Esophagus squamous epithelium (tissue), 5 donors: Measurements from ENCODE around the gene EGFL7. TPM values are rescaled to one million over a fixed set of nuclear protein-coding genes. Genes with fewer than 3 reads are reported as not detected.

Experiments used
- DNase-seq: peaks from one replicate; lab custom pipeline; 2025; lab: John Stamatoyannopoulos, UW
- H3K27ac ChIP-seq, 4 donors: fragments of 200-600 bp; sonication (generic); one replicate each; pipeline ENCODE4 v1.5.1; 2016 to 2019; ENCODE audit warnings: mild to moderate bottlenecking in 1 of 4
- H3K27me3 ChIP-seq, 4 donors: fragments of 200-600 bp; sonication (generic); 1 replicate in 3 of 4; 2 replicates in 1 of 4; pipeline versions ENCODE4 v1.5.1 to v1.6.0; 2017 to 2021; ENCODE audit warnings: antibody characterized with exemption in 1 of 4
- H3K36me3 ChIP-seq, 3 donors: fragments of 200-600 bp; sonication (generic); one replicate each; pipeline ENCODE4 v1.5.1; 2016 to 2019
- H3K4me1 ChIP-seq, 3 donors: fragments of 200-600 bp; sonication (generic); one replicate each; pipeline ENCODE4 v1.5.1; 2017 to 2019
- H3K4me3 ChIP-seq, 4 donors: fragments of 200-600 bp; sonication (generic); 1 replicate in 3 of 4; 2 replicates in 1 of 4; pipeline ENCODE4 v1.5.1; 2016 to 2019; ENCODE audit warnings: mild to moderate bottlenecking in 2 of 4, moderate library complexity in 1 of 4
- H3K9me3 ChIP-seq, 3 donors: fragments of 200-600 bp; sonication (generic); one replicate each; pipeline ENCODE4 v1.5.1; 2016 to 2019
- POLR2A ChIP-seq, 4 donors: fragments of 450-650 bp; IDR thresholded peaks; one replicate each; pipeline ENCODE4 v1.6.1; 2017; ENCODE audit warnings: antibody characterized with exemption in 4 of 4, mild to moderate bottlenecking in 4 of 4, moderate library complexity in 3 of 4
- WGBS, 2 donors: methylation state at CpG; one replicate each; pipeline ENCODE4 v1.1.5; 2018; 5-methylcytosine and 5-hydroxymethylcytosine counted together
- intact Hi-C: fragments of 100-400 bp; cut with DNase I; formaldehyde crosslinking; loops from one replicate; pipeline ENCODE4 v1.15.0; 2022
- total RNA-seq, 4 donors: library from RNA; depleted of rRNA; stranded (reverse); fragments of >200 nt; gene quantifications; one replicate each; pipeline ENCODE4 v1.1.0, GENCODE V29; 2016
- TF ChIP-seq, protein P1 (sequence below), 6 experiments: fragments of 450-650 bp in 4 of 6; fragments of 200-600 bp in 2 of 6; sonication (generic) in 2 of 6; IDR thresholded peaks; one replicate each; pipeline ENCODE4 v1.5.1; 2016 to 2019; ENCODE audit warnings: antibody characterized with exemption in 6 of 6, mild to moderate bottlenecking in 4 of 6, moderate library complexity in 4 of 6
- donor health status: DM: yes; HTN: yes; CAD: no.

Gene EGFL7
- total RNA-seq, 4 donors from 2014 or later = 5.2 to 41.2 (median 21.2) TPM

DNA sequence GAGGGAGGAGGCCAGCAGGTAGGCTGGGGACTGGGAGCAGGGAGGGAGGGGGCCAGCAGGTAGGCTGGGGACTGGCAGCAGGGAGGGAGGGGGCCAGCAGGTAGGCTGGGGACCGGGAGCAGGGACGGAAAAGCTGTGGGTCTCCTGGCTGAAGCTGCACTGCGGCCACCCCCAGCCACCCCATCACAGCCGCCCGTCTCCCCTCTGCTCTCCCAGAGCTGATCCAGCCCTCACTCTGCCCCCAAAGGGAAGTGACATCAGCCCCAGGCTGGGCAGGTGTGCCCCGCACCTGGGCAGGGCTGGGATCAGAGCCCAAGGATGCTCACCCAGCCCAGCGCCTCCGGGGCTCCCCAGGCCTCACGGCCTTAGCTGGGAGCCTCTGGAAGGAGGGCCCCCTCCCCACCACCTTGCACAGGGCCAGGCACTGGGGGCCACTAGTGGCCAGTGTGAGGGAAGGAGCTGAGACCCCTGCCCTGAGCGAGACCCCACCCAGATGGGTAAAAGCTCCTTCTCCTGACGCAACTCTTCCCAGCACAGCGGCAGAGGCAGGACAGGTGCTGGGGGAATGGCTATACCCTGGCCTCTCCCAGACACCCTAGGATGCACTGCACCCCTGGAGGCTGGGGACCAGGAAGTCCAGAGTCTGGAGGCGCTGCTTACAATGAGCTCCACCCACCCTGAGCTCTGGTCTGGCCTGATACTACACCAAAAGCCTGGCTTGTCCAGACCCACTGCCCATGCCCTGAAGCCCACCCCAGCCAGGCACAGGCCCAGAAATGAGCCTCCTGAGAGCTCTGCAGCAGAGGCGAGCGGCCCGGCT is 13.0 kb downstream of the EGFL7 start:
- TF ChIP-seq, protein P1, sequence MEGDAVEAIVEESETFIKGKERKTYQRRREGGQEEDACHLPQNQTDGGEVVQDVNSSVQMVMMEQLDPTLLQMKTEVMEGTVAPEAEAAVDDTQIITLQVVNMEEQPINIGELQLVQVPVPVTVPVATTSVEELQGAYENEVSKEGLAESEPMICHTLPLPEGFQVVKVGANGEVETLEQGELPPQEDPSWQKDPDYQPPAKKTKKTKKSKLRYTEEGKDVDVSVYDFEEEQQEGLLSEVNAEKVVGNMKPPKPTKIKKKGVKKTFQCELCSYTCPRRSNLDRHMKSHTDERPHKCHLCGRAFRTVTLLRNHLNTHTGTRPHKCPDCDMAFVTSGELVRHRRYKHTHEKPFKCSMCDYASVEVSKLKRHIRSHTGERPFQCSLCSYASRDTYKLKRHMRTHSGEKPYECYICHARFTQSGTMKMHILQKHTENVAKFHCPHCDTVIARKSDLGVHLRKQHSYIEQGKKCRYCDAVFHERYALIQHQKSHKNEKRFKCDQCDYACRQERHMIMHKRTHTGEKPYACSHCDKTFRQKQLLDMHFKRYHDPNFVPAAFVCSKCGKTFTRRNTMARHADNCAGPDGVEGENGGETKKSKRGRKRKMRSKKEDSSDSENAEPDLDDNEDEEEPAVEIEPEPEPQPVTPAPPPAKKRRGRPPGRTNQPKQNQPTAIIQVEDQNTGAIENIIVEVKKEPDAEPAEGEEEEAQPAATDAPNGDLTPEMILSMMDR (IDR thresholded peaks at IDR 0.05) = no peak
- no peak for TF ChIP-seq POLR2A (IDR thresholded peaks at IDR 0.05)
- H3K27me3 ChIP-seq = peaks cover 0 to 9% (median 0%) of the 10 kb centered on the region in 4 donors
- H3K27ac ChIP-seq = no peak overlapping the region
- no peak overlapping the region for H3K4me3 ChIP-seq
- H3K4me1 ChIP-seq = peaks cover 7 to 40% (median 13%) of the 10 kb centered on the region in 3 donors
- peaks cover 3 to 61% (median 8%) of the 10 kb centered on the region in 3 donors for H3K36me3 ChIP-seq
- WGBS, 2 donors = 82 to 86% methylated on average over 5 to 8 of the region's 16 CpGs
- intact Hi-C loops = no loop called here
- no peak for DNase-seq
- no peaks in the 10 kb centered on the region for H3K9me3 ChIP-seq

DNA sequence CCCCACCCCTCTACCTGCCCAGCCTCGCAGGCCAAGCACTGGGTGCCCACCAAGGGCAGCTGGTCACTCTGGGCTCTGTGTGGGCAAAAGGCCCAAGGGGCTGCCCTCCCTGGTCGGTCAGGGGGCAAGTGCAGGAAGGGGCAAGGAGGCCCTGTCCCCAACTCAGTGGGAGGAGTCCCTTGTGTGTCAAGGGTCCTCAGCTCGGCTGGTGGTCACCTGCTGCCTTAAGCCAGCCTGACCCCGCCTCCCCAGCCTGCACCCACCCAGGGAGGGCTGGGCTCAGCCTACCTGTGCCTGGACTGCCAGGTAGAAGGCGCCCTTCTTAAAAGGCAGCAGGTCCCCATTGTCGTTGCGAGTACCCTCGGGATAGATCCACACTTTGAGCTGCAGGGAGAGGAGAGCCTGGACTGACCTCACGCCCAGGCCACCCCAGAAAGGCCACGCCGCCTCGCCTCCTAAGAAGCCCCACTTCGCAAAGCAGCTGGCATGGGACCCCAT is 13.6 kb downstream of the EGFL7 start:
- Histone ChIP-seq H3K36me3 (peaks cover 3 to 67% (median 8%) of the 10 kb centered on the region in 3 donors), H3K27me3 (peaks cover 0 to 5% (median 0%) of the 10 kb centered on the region in 4 donors), H3K9me3 (no peaks in the 10 kb centered on the region), H3K4me1 (peaks cover 7 to 38% (median 13%) of the 10 kb centered on the region in 3 donors), H3K27ac (no peak overlapping the region), H3K4me3 (no peak overlapping the region)
- 93 to 94% methylated on average over 3 to 9 of the region's 13 CpGs for WGBS, 2 donors
- no peak for DNase-seq
- TF ChIP-seq POLR2A (IDR thresholded peaks at IDR 0.05) = no peak
- TF ChIP-seq, protein P1 (IDR thresholded peaks at IDR 0.05) = no peak
- intact Hi-C loops = no loop called here

DNA sequence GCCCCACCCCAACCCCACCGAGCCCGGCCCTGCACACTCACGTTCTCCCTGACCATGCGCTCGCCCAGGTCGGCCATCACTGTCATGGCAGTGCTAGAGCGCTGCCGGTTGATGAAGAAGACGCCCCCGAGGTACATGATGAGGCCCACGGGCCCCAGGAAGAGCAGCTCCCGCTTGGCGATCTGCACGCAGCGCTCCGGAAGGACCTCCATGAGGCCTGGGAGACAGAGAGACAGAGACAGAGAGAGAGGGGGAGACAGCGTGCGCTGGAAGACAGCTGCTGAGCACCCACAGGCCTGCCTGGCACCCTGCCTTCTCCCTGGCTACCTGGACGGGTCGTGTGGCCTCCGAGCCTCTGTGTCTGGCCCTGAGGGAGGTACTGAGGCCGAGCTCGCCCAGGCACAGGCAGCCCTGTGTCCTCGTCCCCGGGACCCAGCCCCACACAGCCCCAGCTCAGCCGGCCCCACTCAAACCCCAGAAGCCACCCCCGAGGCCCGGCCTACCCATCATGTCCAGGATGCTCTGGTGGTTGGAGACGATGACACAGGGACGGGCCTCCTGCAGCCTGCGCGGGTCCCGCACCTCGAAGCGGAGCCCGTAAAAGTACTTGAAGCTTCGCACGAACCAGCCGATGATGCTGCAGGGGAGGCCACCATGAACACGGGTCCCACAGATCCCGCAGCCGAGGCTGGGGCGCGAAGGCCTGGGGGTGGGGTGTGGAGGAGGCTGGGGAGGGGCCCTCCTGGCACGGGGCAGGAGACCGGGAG is 14.4 kb downstream of the EGFL7 start:
- no peak overlapping the region for H3K27ac ChIP-seq
- DNase-seq = no peak
- peaks cover 7 to 30% (median 10%) of the 10 kb centered on the region in 3 donors for H3K4me1 ChIP-seq
- 90 to 93% methylated on average over 8 to 16 of the region's 46 CpGs for WGBS, 2 donors
- no peaks in the 10 kb centered on the region for H3K9me3 ChIP-seq
- TF ChIP-seq POLR2A (IDR thresholded peaks at IDR 0.05) = no peak
- TF ChIP-seq, protein P1 (IDR thresholded peaks at IDR 0.05) = no peak
- intact Hi-C loops = no loop called here
- no peak overlapping the region for H3K4me3 ChIP-seq
- peaks cover 3 to 62% (median 8%) of the 10 kb centered on the region in 3 donors for H3K36me3 ChIP-seq
- H3K27me3 ChIP-seq = no peaks in the 10 kb centered on the region

DNA sequence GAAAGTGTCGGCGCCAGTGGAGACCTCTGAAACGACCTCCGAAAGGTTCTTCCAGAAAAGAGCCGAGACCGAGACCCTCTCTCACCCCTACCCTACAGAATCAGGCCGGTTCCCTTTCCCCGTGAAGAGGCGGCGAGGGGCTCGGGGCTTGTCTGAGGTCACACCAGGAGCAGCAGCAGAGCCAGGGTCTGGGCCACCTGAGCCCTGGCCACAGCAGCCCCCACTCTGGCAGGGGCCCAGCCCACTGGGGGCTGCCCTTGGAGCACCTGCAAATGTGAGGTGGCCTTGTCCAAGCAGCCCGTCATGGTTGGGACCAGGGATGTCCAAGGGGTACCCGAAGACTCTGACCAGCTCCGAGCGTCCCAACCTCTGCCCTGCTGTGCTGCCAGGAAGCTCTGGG is 15.3 kb downstream of the EGFL7 start:
- no peak overlapping the region for H3K27ac ChIP-seq
- H3K27me3 ChIP-seq = no peaks in the 10 kb centered on the region
- no peak for TF ChIP-seq POLR2A (IDR thresholded peaks at IDR 0.05)
- TF ChIP-seq, protein P1 (IDR thresholded peaks at IDR 0.05) = no peak
- H3K4me3 ChIP-seq = no peak overlapping the region
- intact Hi-C loops = no loop called here
- 95% methylated on average over 4 of the region's 15 CpGs; no CpG with 5 or more reads in 1 of the 2 donors for WGBS, 2 donors
- H3K9me3 ChIP-seq = no peaks in the 10 kb centered on the region
- peaks cover 3 to 61% (median 8%) of the 10 kb centered on the region in 3 donors for H3K36me3 ChIP-seq
- H3K4me1 ChIP-seq = peaks cover 7 to 32% (median 10%) of the 10 kb centered on the region in 3 donors
- no peak for DNase-seq
